Left colon (tissue), 2 donors: Measurements from ENCODE around the gene SLC4A5. TPM values are rescaled to one million over a fixed set of nuclear protein-coding genes. Genes with fewer than 3 reads are reported as not detected.
A peak's percentile ranks its signal among the peaks of the same experiment; 100 is the strongest.

Source experiments
- ATAC-seq: fragments of 200-7000 bp; cut with Tn5 transposase; one replicate; pipeline ENCODE4 v1.9.1; 2020; ENCODE audit warnings: mild to moderate bottlenecking, moderate library complexity
- DNase-seq, 2 donors: peaks; one replicate each; pipeline ENCODE4 v3.0.0-alpha.2; 2020
- intact Hi-C, 2 donors: fragments of 100-400 bp; cut with DNase I in 1 of 2; cut with micrococcal nuclease in 1 of 2; formaldehyde crosslinking; loops; one replicate each; pipeline versions ENCODE4 v1.11.2 to v1.14.0; 2022; cut with DNase I, micrococcal nuclease
- long read RNA-seq: library from polyadenylated mRNA; unstranded; transcript quantifications from one replicate; pipeline ENCODE4 v2.0.0, GENCODE V29; 2021
- total RNA-seq, 2 donors: library from RNA; stranded (reverse); fragmentation: NEBNext Ultra II Directional; extraction: Animal tissue kit (Norgen Biotek cat#: 25700); gene quantifications; one replicate each; pipeline ENCODE4 v1.2.1, GENCODE V29; 2021
- donor health status: DM: no; HTN: no; CAD: no.
- donor health status: DM: yes; HTN: yes; CAD: no.

SLC4A5 gene, protein sequence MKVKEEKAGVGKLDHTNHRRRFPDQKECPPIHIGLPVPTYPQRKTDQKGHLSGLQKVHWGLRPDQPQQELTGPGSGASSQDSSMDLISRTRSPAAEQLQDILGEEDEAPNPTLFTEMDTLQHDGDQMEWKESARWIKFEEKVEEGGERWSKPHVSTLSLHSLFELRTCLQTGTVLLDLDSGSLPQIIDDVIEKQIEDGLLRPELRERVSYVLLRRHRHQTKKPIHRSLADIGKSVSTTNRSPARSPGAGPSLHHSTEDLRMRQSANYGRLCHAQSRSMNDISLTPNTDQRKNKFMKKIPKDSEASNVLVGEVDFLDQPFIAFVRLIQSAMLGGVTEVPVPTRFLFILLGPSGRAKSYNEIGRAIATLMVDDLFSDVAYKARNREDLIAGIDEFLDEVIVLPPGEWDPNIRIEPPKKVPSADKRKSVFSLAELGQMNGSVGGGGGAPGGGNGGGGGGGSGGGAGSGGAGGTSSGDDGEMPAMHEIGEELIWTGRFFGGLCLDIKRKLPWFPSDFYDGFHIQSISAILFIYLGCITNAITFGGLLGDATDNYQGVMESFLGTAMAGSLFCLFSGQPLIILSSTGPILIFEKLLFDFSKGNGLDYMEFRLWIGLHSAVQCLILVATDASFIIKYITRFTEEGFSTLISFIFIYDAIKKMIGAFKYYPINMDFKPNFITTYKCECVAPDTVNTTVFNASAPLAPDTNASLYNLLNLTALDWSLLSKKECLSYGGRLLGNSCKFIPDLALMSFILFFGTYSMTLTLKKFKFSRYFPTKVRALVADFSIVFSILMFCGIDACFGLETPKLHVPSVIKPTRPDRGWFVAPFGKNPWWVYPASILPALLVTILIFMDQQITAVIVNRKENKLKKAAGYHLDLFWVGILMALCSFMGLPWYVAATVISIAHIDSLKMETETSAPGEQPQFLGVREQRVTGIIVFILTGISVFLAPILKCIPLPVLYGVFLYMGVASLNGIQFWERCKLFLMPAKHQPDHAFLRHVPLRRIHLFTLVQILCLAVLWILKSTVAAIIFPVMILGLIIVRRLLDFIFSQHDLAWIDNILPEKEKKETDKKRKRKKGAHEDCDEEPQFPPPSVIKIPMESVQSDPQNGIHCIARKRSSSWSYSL
- total RNA-seq, result 1 to 10 TPM; 1.4 to 2.2 TPM
- long read RNA-seq, partial matches to known transcripts, result 0 of 1 reads
- long read RNA-seq, other reads (novel, unspliced or antisense), result 1 of 1 reads

DNA sequence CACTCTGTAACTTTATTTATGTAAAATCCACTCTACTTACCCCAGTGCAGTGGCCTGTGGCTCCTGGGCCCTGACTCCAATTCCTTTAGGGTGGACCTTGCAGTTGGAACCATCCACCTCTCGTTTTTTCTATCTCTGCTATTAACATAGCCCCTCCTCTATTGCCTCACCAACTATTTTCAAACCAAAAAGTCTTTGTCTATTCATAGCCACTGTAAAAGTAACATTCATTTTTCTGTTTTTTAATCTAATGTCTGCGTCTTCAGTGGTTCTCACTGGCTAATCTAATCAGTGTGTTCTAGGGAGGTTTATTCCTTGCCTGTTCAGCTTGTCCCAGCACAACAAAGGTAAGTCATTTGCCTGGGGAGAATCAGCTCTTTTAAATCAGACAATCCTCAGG lies at the start of gene SLC4A5:
Gene SLC4A5 (minus strand): TSS at position 101 of the 400 bp plus-strand sequence. CDS start 28,393 bp downstream, outside the sequence.
- DNase-seq (no peak), ATAC-seq (no peak)
- intact Hi-C loops, result no loop called here

DNA sequence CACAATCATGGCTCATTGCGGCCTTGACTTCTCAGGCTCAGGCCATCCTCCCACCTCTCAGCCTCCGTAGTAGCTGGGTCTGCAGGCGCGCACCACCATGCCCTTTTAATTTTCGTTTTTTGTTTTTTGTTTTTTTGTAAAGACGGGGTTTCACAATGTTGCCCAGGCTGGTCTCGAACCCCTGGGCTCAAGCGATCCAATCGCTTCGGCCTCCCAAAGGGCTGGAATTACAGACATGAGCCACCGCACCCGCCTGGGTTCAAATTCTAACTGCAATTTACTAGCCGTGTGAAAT lies 49.2 kb upstream of the SLC4A5 start:
- no peak for DNase-seq
- intact Hi-C loops, result no loop called here
- ATAC-seq, result peak; percentile 22

DNA sequence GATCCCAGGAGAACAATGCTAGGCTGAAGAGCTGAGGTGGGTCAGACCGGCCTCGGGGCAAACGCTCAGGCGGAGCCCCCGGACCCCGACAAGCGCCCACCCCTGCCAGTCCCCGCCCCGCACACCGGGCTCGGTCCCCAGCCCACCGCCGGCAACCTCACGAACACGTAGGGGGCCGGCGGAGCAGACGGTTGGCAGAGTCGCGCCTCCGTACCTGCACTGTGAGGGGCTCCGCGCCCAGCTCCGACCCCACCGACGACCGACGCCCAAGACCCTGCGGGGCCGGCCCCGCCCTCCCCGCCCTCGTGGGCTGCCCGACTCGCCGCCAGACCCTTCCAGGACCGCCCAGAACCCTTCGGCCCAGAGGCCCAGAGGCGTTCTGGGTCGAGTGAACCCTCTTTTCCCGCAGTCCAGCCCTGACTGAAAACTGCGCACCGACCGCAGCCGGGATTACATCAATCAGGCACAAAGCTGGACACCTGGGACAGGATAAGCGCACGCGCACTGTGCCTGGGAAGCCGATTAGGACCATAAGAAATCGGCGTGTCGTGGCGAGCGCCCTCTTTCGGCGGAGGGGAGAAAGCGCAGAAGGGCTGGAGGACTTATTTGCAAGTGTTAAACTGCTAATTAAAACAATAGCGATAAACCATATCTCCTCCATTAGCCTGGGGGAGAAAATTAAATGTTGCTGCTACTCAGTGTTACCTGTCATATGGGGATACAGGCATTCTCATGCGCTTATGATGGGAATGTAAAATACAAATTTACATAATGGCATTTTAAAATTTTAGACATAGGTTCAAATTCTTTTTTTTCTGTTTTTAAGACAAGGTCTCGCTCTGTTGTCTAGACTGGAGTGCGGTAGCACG lies 48.6 kb upstream of the SLC4A5 start:
- peak; percentile 86 for ATAC-seq
- peak; percentile 89 to 91 for DNase-seq

DNA sequence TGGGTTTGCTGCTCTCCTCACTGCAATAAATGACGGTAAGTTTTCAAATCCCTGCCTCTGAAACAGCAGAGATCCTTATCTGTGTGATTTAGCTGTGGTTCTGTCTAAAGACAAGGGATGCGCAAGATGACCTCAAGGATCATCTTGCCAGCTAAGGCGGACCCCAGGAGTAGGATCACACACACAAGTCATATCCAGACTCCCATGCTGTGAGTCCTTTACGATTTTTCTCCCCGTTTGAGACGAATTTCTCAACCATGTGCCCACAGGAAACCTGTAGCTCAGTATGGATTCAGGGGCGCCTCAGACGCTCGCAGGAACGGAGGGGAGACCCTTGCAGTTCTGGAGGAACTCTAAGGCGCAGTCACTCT lies 48.0 kb upstream of the SLC4A5 start:
- peak; percentile 37 for ATAC-seq
- DNase-seq, result no peak
- intact Hi-C loops, result no loop called here

More for the DNA sequence above, 48.6 kb upstream of the SLC4A5 start:
- intact Hi-C loops, result no loop called here

DNA sequence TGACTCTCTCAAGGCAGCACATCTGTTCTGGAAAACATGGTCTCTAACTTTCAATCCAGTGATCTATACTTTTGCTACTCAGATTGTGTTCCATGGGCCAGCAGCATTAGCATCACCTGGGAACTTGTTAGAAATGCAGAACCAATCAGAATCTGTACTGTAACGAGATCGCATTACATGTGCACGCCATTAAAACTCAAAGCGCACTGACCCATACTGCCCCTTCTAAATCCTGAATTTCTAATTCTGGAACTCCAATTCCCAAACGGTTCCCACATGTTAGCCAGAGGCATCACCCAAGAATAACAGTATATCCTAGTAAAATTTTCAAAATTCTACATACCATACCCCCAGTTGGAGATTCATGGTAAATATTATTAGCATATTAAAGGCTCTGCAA lies 47.4 kb upstream of the SLC4A5 start:
- ATAC-seq (no peak), DNase-seq (no peak)
- intact Hi-C loops, result no loop called here

DNA sequence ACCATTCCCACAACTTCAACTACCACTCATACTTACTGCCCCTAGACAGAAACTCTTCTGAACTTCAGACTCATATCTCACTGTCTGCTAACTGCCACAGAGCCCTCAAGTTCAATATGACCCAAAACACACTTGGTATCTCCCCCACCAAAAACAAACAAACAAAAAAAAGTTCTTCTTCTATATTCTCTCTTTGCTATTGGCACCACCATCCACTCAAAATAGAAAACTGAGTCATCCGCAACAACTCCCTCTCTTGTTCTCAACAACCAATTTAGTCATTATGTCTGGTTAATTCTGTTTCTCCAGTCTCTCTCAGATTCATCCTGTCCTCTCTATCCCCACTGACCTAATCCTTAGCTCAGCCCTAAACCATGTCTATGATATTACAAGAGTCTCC lies 44.1 kb upstream of the SLC4A5 start:
- ATAC-seq (no peak), DNase-seq (no peak)
- intact Hi-C loops, result no loop called here

DNA sequence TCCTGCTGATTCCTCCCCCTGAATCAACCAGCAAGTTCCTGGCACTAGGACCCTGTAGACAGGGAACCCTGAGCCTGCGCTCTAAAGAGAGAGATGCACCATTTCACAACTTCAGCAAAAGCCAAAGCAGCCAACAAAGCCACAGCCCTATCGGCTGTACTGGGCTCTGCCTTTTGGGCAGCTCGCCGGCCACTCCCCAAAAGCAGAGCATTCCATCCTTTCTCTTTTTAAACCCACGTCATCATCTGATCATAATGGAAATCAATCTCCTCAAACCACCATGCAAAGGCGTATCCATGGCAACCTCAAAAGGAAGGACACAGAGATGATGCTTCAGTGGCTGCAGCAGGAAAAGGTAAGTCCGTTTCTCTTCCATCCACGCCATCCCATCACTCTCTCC lies 42.2 kb upstream of the SLC4A5 start:
- no peak for ATAC-seq
- no peak for DNase-seq
- intact Hi-C loops, result no loop called here

DNA sequence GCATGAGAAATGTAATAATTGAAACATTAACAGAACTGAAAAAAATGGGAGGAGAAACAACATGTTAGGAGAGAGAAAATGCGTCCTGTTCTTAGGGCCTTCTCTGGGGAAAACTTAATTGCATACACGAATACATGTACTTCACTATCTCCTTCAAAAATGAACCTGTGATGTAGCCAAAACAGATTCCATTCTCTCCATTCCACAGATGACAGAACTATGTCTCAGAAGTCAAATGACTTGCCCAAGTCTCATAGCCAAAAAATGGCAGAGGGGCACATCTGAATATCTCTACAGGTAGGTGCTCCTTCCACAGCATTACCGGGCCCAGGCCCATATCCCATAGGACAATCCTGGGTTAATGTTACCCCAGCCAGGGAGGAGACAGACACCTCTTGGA lies 40.8 kb upstream of the SLC4A5 start:
- ATAC-seq (no peak), DNase-seq (no peak)
- intact Hi-C loops, result no loop called here

DNA sequence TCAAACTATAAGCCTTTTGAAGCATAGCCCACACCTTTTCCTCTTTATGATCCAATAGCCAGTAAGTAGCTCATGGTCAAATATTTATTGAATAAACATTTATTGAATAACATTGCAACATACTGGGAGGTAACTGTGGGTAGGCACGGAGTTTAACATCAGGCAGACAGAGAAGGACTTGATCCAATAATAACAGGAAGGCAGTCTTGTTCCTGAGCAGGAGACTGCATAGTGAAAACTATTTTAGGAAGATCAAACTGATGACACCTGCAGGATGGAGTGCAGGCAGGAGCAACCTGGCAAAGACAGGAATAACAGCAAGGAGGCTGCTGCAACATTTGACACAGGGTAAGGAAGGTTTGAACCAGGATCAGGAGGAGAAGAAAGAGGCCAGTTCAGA lies 40.0 kb upstream of the SLC4A5 start:
- peak; percentile 77 for ATAC-seq
- DNase-seq, result no peak
- intact Hi-C loops, result no loop called here

DNA sequence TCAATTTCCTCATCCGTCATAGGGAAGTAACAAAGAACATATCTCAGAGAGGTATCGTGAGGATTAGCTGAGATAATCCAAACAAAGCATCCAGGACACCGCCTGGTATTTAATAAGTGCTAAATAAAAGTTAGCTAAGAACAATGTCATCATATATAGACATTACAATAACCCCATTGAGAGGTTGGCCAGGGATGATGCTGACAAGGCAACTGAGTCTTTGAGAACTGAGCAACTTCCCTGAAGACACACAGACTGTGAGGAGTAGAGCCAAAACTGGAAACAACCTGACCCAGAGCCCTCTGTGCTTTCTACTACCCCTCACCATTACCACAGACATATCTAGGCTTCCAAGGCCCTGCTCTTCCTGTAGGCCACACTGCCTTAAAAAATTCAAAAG lies 38.5 kb upstream of the SLC4A5 start:
- no peak for DNase-seq
- ATAC-seq, result no peak
- intact Hi-C loops, result no loop called here

DNA sequence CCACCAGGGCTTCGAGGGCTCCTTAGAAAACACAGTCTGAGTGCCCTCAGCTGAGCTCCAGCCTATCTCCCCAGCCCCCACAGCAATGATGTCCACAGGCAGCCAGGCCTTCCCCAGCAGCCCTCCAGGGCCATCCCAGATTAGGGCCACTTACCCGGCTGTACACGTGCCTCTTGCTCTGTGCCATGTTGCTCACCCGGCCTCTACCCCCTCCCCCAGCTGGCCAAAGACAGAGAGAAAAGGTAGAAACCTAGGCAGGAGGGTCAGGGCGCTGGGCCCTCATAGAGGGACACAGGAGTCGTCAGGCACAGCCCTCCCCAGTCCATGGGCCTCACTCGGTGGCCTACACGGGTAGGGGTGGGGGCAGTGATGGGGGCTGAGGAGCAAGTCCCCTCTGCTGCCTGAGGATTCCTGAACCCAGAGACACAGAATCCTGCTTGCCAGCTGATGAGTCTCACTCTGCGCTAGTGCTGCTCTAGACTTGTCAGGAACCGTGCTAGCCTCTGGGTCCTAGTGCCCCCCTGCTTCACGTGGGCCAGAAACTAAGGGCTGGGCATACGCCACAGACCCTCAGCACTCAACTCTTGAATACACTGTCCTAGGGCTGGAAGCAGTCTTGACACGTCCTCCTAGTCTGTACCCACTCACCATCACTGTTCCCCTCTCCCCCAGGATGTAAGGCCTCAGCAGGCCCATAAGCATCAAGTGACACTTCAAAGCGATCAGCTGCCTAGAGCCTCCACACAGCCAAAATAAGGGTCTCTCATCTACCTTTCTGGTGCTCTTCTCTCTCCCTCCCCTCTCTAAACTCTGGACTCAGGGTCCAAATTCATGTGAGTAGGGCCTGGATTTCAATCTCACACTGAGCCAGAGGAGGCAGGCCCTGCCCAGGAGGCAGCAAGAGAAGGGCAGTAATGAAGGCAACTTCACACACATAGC lies 36.9 kb upstream of the SLC4A5 start, which contains the start of gene DCTN1:
Gene DCTN1 (minus strand): TSS at position 461 of the 939 bp plus-strand sequence. CDS start 274 bp downstream, at position 187.
- ATAC-seq (peak; percentile 75), DNase-seq (peak; percentile 38 to 44)
- intact Hi-C loops, result no loop called here

DNA sequence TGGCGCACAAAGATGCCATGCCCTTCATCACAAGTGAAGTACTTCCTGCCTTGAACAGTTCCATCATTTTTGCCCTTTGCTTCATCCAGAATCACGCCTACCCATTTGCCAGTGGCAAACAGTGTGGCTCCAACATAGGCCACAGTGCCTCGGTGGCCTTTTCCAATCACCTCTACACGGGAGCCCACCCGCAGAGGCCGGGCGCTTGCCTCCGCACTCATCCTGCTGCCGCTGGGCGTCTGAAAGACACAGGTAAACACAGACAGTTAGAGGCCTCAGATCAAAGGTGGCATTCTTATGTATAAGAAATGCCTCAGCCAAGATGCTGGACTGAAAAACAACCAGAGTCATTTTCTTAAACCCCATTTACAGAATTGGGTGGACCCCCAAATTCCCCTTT lies 34.8 kb upstream of the SLC4A5 start:
- intact Hi-C loops, result no loop called here
- ATAC-seq, result no peak
- DNase-seq, result no peak

DNA sequence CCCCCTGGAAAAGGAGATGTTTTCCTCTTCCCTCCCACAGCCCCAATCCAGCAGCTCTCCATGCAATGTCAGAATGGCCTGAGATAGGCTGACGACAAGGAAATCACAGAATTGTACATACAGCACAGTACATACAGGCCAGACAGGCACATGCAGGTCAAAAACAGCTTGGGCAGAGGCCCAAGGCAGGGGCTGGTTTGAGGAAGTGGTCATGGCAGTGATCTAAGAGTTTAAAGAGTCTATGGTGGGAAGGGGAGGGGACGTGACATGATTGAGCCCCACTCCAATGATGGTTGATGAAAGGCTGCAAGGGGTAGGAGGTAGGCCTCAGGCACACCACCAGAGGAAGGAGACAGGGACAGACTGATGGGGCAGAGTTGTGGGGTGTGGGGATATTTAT lies 32.6 kb upstream of the SLC4A5 start:
- DNase-seq (no peak), ATAC-seq (no peak)
- intact Hi-C loops, result no loop called here

DNA sequence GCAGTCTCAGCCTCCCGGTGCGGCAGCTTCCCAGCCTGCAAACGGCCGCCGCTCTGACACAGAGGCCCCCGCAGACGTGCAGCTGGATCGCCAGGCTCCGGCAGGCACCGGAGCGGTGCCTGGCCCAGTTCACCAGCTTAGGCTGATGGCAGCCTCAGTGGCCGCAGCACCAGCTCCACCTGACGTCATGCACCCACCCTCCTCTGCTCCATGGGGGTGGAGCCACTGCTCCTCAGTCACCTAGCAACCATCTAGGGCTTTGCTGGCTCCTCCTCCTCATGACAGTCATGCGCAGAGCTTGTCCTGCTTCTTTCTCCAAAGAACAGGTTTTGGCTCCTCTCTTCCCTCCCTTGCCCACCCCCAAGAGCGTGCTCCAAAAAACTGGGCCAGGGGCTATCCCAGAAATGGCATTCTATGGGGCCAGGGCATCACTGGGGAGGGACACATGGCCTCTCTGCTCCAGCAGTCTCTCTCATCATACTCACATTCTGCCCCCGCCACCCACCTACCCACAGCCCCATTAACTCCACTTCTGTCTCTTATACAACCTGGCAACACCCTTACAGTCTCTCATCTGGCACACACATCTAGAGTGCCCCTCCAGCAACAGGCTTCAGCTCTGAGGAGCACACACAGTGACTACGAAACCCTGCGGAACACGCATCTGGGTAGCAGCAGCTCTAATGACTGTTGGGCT lies 31.4 kb upstream of the SLC4A5 start:
- peak; percentile 86 for ATAC-seq
- peak; percentile 68 to 70 for DNase-seq
- intact Hi-C loops, result no loop called here

DNA sequence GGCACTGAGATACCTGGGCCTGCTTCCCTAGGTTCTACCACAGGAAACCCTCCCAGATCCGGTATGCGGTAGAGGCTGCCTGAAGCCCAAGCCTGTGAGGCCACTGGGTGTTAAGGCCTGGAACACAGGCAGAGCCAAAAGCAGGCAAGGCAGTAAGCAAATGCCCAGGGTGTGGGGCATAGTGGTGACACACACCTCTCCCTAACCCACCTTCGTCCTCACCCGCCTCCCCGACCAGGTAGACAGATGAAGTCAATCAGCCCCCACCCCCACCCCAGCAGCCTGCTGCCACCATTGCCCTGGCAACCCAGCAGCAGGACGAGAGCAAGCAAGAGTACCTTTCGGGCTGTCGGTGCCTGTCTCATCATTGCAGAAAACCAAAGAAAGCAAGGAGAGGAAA lies 30.8 kb upstream of the SLC4A5 start:
- ATAC-seq (peak; percentile 18), DNase-seq (no peak)
- intact Hi-C loops, result no loop called here

DNA sequence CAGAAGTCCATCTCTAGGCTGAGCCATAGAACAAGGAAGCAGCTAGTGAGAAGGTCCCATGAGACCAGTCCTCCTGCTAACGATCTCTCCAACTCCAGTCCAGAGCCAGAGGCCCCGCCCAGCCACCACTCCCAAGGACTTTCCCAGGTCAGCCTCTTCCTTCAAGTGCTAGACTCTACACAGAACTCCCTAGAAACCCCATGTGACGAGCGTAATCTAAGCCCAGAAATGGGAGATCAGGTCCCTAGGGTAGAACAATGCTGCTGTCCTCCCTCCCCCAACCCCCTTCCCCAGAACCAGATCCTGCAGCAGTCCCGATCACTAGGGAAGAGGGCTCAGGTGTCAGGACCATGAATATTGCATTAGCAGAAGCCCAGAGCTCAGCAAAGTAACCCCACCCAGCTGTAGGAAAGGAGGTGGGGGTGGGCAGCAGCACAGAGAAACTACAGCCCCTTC lies 30.0 kb upstream of the SLC4A5 start:
- ATAC-seq, result peak; percentile 93

DNA sequence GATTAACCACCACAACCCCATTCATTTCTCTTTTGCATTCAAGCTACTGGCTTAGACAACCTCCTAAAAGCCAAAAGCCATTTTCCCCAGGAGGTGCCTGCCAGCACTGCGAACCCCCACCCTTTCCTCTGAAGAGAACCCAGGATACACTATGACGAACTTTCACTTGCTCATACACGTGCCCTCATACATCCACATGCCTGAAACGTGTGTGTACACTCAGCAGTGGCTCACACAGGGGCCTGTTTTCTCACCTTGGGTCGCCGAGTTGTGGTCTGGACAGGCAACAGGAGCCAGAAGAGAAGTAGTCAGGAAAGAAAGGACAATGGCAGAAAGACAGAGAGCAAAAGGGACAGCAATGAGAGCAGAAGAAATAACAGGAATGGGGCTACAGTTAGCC lies 29.5 kb upstream of the SLC4A5 start:
- intact Hi-C loops, result no loop called here
- no peak for DNase-seq
- no peak for ATAC-seq

More for the DNA sequence above, 30.0 kb upstream of the SLC4A5 start:
- peak; percentile 82 to 86 for DNase-seq
- intact Hi-C loops, result no loop called here
